ENCODE measurements around the gene AIFM1.

GRCh38 chrX:130124577-130124976, 41.1 kb downstream of the AIFM1 start:
- TF ChIP-seq CTCF (IDR thresholded peaks at IDR 0.05; ENCODE audit: low read depth, low read length) (no peak), POLR2A (IDR thresholded peaks at IDR 0.05; ENCODE audit: extremely low read depth, insufficient read length) (no peak), MAX (IDR thresholded peaks at IDR 0.05; ENCODE audit: low read depth, low read length) (no peak)
